DMS114 treated with DMSO at 0.1 percent for 48 hours (cell line): ENCODE measurements around the gene CST3.

Source experiments
- DNase-seq: peaks from one replicate; lab custom pipeline; 2025; ENCODE audit not compliant: unreplicated experiment; lab: John Stamatoyannopoulos, UW

Gene CST3

GRCh38 chr20:23605867-23606651, 31.7 kb downstream of the CST3 start, which contains the start of gene CST9:
Gene CST9, minus strand, starts transcription at chr20:23605917. Its CDS starts 53 bp downstream, at chr20:23605864.
- DNase-seq = no peak

- DNase-seq = no peak
Observed at GRCh38 chr20:23604306-23604705, 33.4 kb downstream of the CST3 start.

GRCh38 chr20:23603321-23603720, 34.4 kb downstream of the CST3 start:
- no peak for DNase-seq

GRCh38 chr20:23602699-23603098, 35.1 kb downstream of the CST3 start:
- no peak for DNase-seq

- no peak for DNase-seq
Observed at GRCh38 chr20:23602241-23602640, 35.5 kb downstream of the CST3 start.

- no peak for DNase-seq
Observed at GRCh38 chr20:23601715-23602114, 36.0 kb downstream of the CST3 start.

GRCh38 chr20:23598481-23598880, 39.3 kb downstream of the CST3 start:
- DNase-seq = no peak

GRCh38 chr20:23596579-23597250, 41.0 kb downstream of the CST3 start:
- DNase-seq = no peak

GRCh38 chr20:23595941-23596340, 41.8 kb downstream of the CST3 start:
- no peak for DNase-seq

- no peak for DNase-seq
Observed at GRCh38 chr20:23588434-23589403, 49.0 kb downstream of the CST3 start.

- DNase-seq = no peak
Observed at GRCh38 chr20:23587631-23588030, 50.1 kb downstream of the CST3 start.

GRCh38 chr20:23586735-23587525, 50.8 kb downstream of the CST3 start:
- DNase-seq = no peak

GRCh38 chr20:23585808-23586734, 51.7 kb downstream of the CST3 start:
- no peak for DNase-seq

- DNase-seq = no peak
Observed at GRCh38 chr20:23585449-23585807, 52.3 kb downstream of the CST3 start.

- no peak for DNase-seq
Observed at GRCh38 chr20:23584434-23585199, 53.1 kb downstream of the CST3 start.
